SK-N-SH (cell line): Measurements from ENCODE around the gene ZNF236. TPM values are rescaled to one million over a fixed set of nuclear protein-coding genes. Genes with fewer than 3 reads are reported as not detected.

Experiments used
- CTCF ChIA-PET: fragments of 300-600, 350-600 bp; formaldehyde crosslinking; extraction: SDS; loops from one replicate; lab custom pipeline; 2021; lab: Yijun Ruan, JAX
- POLR2A ChIA-PET: fragments of 350-600 bp; sonication (Branson Sonifier 250); formaldehyde crosslinking; extraction: SDS; loops from one replicate; lab custom pipeline; 2020; ENCODE audit warnings: antibody characterized with exemption, inconsistent platforms; lab: Yijun Ruan, JAX
- DNase-seq: peaks from one replicate; pipeline ENCODE4 v3.0.0; 2012
- H2AFZ ChIP-seq: fragments of 200-600 bp; sonication (generic); 2 replicates; pipeline ENCODE4 v1.8.1; 2016; ENCODE audit warnings: antibody characterized with exemption, mild to moderate bottlenecking, low read depth
- H3F3A ChIP-seq: fragments of 200-600 bp; sonication (generic); replicated peaks from 2 replicates; pipeline ENCODE3; 2016; ENCODE audit warnings: antibody characterized with exemption, mild to moderate bottlenecking; ENCODE audit not compliant: insufficient read depth
- H3K27ac ChIP-seq, 2 experiments: fragments of 200-500 bp in 1 of 2; fragments of 200-600 bp in 1 of 2; sonication (Bioruptor generic) in 1 of 2; sonication (generic), shearing (Covaris generic) in 1 of 2; 2 replicates each; pipeline versions ENCODE4 v1.5.1 to v1.6.1; 2014 to 2016; ENCODE audit warnings: low read depth in 2 of 2, inconsistent platforms in 1 of 2, low read length in 1 of 2, mild to moderate bottlenecking in 1 of 2, mixed read lengths in 1 of 2
- H3K27me3 ChIP-seq: fragments of 200-600 bp; sonication (generic), shearing (Covaris generic); 2 replicates; pipeline ENCODE4 v1.6.1; 2016; ENCODE audit warnings: mixed run types; ENCODE audit not compliant: insufficient read depth
- H3K36me3 ChIP-seq, 2 experiments: fragments of 200-500 bp in 1 of 2; fragments of 200-600 bp in 1 of 2; sonication (Bioruptor generic) in 1 of 2; sonication (generic) in 1 of 2; replicated peaks in 1 of 2; 2 replicates each; pipeline versions ENCODE3 to v1.5.1; 2014 to 2016; ENCODE audit warnings: low read length in 1 of 2, mild to moderate bottlenecking in 1 of 2; ENCODE audit not compliant: insufficient read depth in 2 of 2, control insufficient read depth in 1 of 2
- H3K4me1 ChIP-seq, 2 experiments: fragments of 200-500 bp in 1 of 2; fragments of 200-600 bp in 1 of 2; sonication (Bioruptor generic) in 1 of 2; sonication (generic), shearing (Covaris generic) in 1 of 2; 2 replicates each; pipeline versions ENCODE4 v1.5.1 to v1.6.1; 2014 to 2016; ENCODE audit warnings: low read depth in 1 of 2, low read length in 1 of 2, mixed run types in 1 of 2; ENCODE audit not compliant: insufficient read depth in 2 of 2, control insufficient read depth in 1 of 2
- H3K4me2 ChIP-seq: fragments of 200-600 bp; sonication (generic), shearing (Covaris generic); 2 replicates; pipeline ENCODE4 v1.6.1; 2017; ENCODE audit warnings: mixed run types
- H3K4me3 ChIP-seq, 2 experiments: fragments of 200-500 bp in 1 of 2; fragments of 200-600 bp in 1 of 2; sonication (Bioruptor generic) in 1 of 2; sonication (generic), shearing (Covaris generic) in 1 of 2; 2 replicates each; pipeline versions ENCODE4 v1.5.1 to v1.8.1; 2014 to 2016; ENCODE audit warnings: low read depth in 2 of 2, inconsistent platforms in 1 of 2, low read length in 1 of 2, mild to moderate bottlenecking in 1 of 2, mixed read lengths in 1 of 2, moderate library complexity in 1 of 2
- H3K79me2 ChIP-seq: fragments of 200-600 bp; sonication (generic); 2 replicates; pipeline ENCODE4 v1.8.1; 2017; ENCODE audit warnings: mild to moderate bottlenecking; ENCODE audit not compliant: insufficient read depth
- H3K9ac ChIP-seq: fragments of 200-600 bp; sonication (generic); 2 replicates; pipeline ENCODE4 v1.6.1; 2017; ENCODE audit warnings: mixed run types
- H3K9me2 ChIP-seq: fragments of 200-600 bp; sonication (generic); 2 replicates; pipeline ENCODE4 v1.6.1; 2017; ENCODE audit warnings: mixed run types
- H3K9me3 ChIP-seq: fragments of 200-600 bp; sonication (generic); 2 replicates; pipeline ENCODE4 v1.6.1; 2017; ENCODE audit warnings: mixed run types, mild to moderate bottlenecking, moderate library complexity
- H4K20me1 ChIP-seq: fragments of 200-600 bp; sonication (generic); 2 replicates; pipeline ENCODE4 v1.6.1; 2017; ENCODE audit warnings: mild to moderate bottlenecking, mixed run types; ENCODE audit not compliant: insufficient read depth
- FOSL2 ChIP-seq: IDR thresholded peaks from 2 replicates; pipeline ENCODE4 v1.4.0; 2012; ENCODE audit warnings: low read depth, mild to moderate bottlenecking, moderate library complexity, borderline replicate concordance
- FOXJ3 ChIP-seq: sonication (generic); formaldehyde crosslinking; IDR thresholded peaks from 2 replicates; pipeline ENCODE4 v1.5.1; 2020; ENCODE audit warnings: mild to moderate bottlenecking, missing genetic modification reagents
- GABPA ChIP-seq: IDR thresholded peaks from 2 replicates; pipeline ENCODE4 v1.4.0; 2012; ENCODE audit warnings: low read depth, mild to moderate bottlenecking
- MAX ChIP-seq: IDR thresholded peaks from 2 replicates; pipeline ENCODE4 v1.4.0; 2012; ENCODE audit warnings: low read depth
- MXI1 ChIP-seq: IDR thresholded peaks from 2 replicates; pipeline ENCODE4 v1.6.1; 2012; ENCODE audit warnings: mild to moderate bottlenecking, low read depth, low read length, improper control_type of control experiment
- PBX3 ChIP-seq: IDR thresholded peaks from 2 replicates; pipeline ENCODE4; 2012
- POLR2AphosphoS5 ChIP-seq: IDR thresholded peaks from 2 replicates; pipeline ENCODE4 v1.6.1; 2012; ENCODE audit warnings: low read depth, low read length
- USF1 ChIP-seq: IDR thresholded peaks from 2 replicates; pipeline ENCODE4 v1.4.0; 2012; ENCODE audit warnings: low read depth, borderline replicate concordance
- WGBS: methylation state at CpG from one replicate; pipeline ENCODE4 v1.1.6; 2017; ENCODE audit warnings: low lambda C conversion rate; 5-methylcytosine and 5-hydroxymethylcytosine counted together
- polyA plus RNA-seq, 3 experiments: library from polyadenylated mRNA; depleted of rRNA; stranded (reverse); fragments of >200 nt; gene quantifications; 2 replicates each; pipeline ENCODE4 v1.2.3, GENCODE V29; 2012

The ZNF236 gene
- polyA plus RNA-seq, 1 of the 3 experiments (the other 2 are of a cell fraction) = 4.2 TPM

- no peak overlapping the region for H3K4me2 ChIP-seq
- H3K4me3 ChIP-seq = no peak overlapping the region
- no peaks in the 10 kb centered on the region for H3K4me1 ChIP-seq
- TF ChIP-seq FOSL2 = no peak
- no peak for TF ChIP-seq MXI1
- no peak for TF ChIP-seq MAX
- H3F3A ChIP-seq = no peaks in the 10 kb centered on the region
- peaks cover 4% of the 10 kb centered on the region; the same call in 1 of the 2 replicates for H3K27me3 ChIP-seq
- no peaks in the 10 kb centered on the region for H3K9me2 ChIP-seq
- no peak overlapping the region for H3K27ac ChIP-seq
- no peaks in the 10 kb centered on the region for H3K79me2 ChIP-seq
- CTCF ChIA-PET = interaction anchor here (1.2 to 3.2 kb wide), 4 partner anchors 8 to 21 kb away, joined by 3 to 10 read pairs (median 4); no protein-coding TSS in a partner anchor
- no peaks in the 10 kb centered on the region for H3K9me3 ChIP-seq
- no peak overlapping the region for H3K9ac ChIP-seq
- no peak overlapping the region for H2AFZ ChIP-seq
- POLR2A ChIA-PET = no interaction called here
- no peak for DNase-seq
- no peaks in the 10 kb centered on the region for H4K20me1 ChIP-seq
- H3K36me3 ChIP-seq = no peaks in the 10 kb centered on the region
- WGBS = 65% methylated on average over 18 of the region's 26 CpGs
Observed at GRCh38 chr18:77004555-77005380, 182.4 kb downstream of the ZNF236 start.

- CTCF ChIA-PET = interaction anchor here (1.3 to 3.2 kb wide), 2 partner anchors 9 to 22 kb away, joined by 3 to 10 read pairs; no protein-coding TSS in a partner anchor
- TF ChIP-seq GABPA (no peak), USF1 (no peak), PBX3 (no peak), POLR2AphosphoS5 (no peak), FOXJ3 (no peak)
Observed at GRCh38 chr18:77005651-77006195, 183.4 kb downstream of the ZNF236 start.

More at GRCh38 chr18:77005651-77006195, 183.4 kb downstream of the ZNF236 start:
- H2AFZ ChIP-seq = no peak overlapping the region
- no peak overlapping the region for H3K4me2 ChIP-seq
- H3K4me3 ChIP-seq = no peak overlapping the region
- H3K36me3 ChIP-seq = no peaks in the 10 kb centered on the region
- no peaks in the 10 kb centered on the region for H4K20me1 ChIP-seq
- WGBS = 43% methylated on average over 3 of the region's 11 CpGs
- POLR2A ChIA-PET = no interaction called here
- H3F3A ChIP-seq = no peaks in the 10 kb centered on the region
- H3K27me3 ChIP-seq = peaks cover 4% of the 10 kb centered on the region; the same call in 1 of the 2 replicates
- H3K9me3 ChIP-seq = no peaks in the 10 kb centered on the region
- H3K4me1 ChIP-seq = no peaks in the 10 kb centered on the region
- no peak overlapping the region for H3K27ac ChIP-seq
- no peaks in the 10 kb centered on the region for H3K79me2 ChIP-seq
- no peaks in the 10 kb centered on the region for H3K9me2 ChIP-seq
- no peak overlapping the region for H3K9ac ChIP-seq
- DNase-seq = no peak
